LNCAP (cell line): ENCODE data around the gene GMDS.

Source experiments
- CTCF ChIP-seq: fragments of 450-650 bp; IDR thresholded peaks from 2 replicates; pipeline ENCODE4 v1.5.1; 2017; ENCODE audit warnings: mild to moderate bottlenecking

GMDS gene

GRCh38 chr6:1747531-1747930 lies 497.9 kb downstream of the GMDS start:
- no peak for TF ChIP-seq CTCF

- no peak for TF ChIP-seq CTCF
Measured at GRCh38 chr6:1747003-1747402, 498.4 kb downstream of the GMDS start.

GRCh38 chr6:1745814-1746213 lies 499.6 kb downstream of the GMDS start:
- TF ChIP-seq CTCF: no peak

GRCh38 chr6:1744543-1744942 lies 500.9 kb downstream of the GMDS start:
- TF ChIP-seq CTCF: no peak

- no peak for TF ChIP-seq CTCF
Measured at GRCh38 chr6:1739680-1740079, 505.7 kb downstream of the GMDS start.

GRCh38 chr6:1739220-1739619 lies 506.2 kb downstream of the GMDS start:
- TF ChIP-seq CTCF: no peak

- TF ChIP-seq CTCF: no peak
Measured at GRCh38 chr6:1738558-1739081, 506.8 kb downstream of the GMDS start.
